ENCODE results near the gene FUT7.

FUT7 gene

DNA sequence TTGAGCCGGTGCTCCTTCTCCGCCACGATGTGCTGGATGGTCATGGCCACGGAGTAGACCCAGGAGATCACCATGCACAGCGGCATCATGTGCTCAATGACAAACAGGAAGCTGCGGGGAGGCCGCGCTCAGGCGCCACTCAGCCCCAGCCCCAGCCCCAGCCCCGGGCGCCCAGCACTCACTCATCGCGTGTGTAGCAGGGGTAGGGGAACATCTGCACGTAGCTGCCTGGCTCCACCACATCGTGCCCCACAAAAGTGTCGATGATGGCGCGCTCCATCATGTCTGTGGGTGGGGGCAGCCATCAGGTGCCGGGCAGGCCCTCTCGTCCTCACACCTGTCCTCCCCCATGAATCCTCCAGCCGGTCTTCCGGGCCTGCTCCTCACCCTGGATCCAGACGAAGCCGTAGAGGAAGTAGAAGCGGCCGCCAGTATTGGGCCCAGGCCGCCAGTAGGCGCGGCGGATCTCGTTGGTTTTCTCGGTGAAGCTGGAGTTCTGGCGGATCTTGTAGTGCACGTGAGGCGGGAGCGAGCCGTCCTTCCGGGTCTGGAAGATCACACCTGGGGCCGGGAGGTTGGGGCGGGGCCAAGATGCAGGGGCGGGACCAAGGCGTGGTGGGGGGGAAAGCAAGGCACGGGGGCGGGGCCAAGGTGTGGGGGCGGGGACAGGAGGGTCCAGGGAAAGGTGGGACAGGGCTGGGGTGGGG, 13.9 kb downstream of the FUT7 start:
- DNase-seq (ENCODE audit: low spot score): no peak

- no peak for DNase-seq (ENCODE audit: low spot score)
Observed at GRCh38 chr9:137017071-137017470, 14.8 kb downstream of the FUT7 start.

DNA sequence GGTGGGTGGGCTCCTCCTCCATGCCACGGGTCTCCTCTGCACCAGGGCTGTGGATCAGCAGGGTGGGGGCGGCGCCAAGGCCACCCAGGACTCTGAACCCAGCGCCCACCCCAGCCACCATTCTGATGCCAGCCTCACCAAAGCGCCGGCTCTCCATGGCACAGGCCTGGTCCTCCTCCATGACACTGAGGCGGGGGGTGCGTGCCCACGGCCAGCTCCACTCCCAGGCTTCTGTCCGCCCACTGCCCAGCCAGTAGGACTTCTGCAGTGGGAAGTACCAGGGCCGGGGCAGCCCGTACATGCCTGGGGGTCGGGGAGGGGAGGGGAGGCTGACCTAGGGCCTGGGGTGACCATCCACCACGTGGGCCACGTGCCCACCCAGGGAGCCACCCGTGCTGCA, 15.5 kb downstream of the FUT7 start:
- no peak for DNase-seq (ENCODE audit: low spot score)

- DNase-seq (ENCODE audit: low spot score): no peak
Observed at GRCh38 chr9:137015976-137016375, 15.9 kb downstream of the FUT7 start.

- no peak for DNase-seq (ENCODE audit: low spot score)
Observed at GRCh38 chr9:137015540-137015930, 16.4 kb downstream of the FUT7 start.

- no peak for DNase-seq (ENCODE audit: low spot score)
Observed at GRCh38 chr9:137014776-137015539, 16.9 kb downstream of the FUT7 start.

DNA sequence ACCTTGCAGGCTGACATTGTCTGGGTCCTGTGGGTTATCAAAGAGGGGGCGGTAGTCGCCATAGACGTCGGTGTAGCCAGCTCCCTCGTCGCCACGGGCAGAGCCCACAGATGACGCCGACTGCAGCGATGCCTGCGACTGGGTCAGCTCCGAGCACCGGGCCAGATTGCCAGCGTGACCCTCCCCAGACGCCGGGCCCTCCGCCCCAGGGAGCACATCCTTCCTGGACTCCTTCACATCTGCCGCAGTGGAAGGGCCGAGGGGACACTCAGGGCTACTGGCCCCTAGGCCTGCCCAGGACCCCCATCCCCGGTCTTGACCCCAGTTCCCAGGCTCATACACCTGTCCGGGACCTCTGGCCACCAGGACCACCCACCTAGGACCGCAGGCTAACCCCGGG, 17.7 kb downstream of the FUT7 start:
- no peak for DNase-seq (ENCODE audit: low spot score)

- DNase-seq (ENCODE audit: low spot score): no peak
Observed at GRCh38 chr9:137013571-137013940, 18.3 kb downstream of the FUT7 start.

DNA sequence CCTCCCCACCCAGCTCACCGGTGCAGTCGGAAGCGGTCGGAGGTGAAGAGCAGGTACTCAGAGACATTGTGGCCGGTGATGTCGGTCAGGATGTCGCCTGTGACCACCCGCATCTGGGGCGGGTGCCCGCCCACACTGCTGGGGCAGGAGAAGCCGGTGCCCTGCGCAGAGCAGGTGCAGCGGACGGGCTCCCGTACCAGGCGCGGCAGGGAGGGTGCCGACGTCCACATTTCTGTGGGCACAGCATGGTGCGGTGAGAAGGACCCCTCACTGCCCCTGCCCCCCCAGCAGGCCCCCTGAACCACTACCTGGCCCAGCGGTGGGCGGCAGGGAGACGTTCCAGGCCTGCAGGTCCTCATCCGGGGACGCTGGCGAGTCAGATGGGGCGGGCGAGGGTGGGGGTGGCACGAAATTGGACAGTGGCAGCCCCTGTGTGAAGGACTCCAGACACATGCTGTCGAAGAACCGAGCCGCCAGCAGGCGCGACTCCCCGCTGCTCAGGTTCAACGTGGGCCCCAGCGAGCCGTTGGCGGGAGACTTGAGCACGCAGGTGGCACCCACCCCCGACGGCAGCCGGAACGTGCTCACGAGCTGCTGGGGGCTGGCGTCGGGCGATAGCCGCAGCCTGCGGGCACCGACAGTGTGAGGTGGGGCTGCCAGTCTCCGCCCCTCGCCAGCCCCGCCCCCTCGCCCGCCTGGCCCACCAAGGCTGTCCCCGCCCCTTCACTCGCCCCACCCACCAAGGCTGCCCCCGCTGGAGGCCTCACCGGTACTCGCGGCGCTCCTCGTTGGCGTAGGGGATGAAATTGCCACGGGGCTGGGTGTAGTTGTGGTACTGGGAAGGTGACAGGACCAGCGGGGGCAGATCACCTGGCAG, 19.0 kb downstream of the FUT7 start:
- DNase-seq (ENCODE audit: low spot score): no peak

GRCh38 chr9:137011907-137012675, 19.8 kb downstream of the FUT7 start:
- DNase-seq (ENCODE audit: low spot score): no peak

DNA sequence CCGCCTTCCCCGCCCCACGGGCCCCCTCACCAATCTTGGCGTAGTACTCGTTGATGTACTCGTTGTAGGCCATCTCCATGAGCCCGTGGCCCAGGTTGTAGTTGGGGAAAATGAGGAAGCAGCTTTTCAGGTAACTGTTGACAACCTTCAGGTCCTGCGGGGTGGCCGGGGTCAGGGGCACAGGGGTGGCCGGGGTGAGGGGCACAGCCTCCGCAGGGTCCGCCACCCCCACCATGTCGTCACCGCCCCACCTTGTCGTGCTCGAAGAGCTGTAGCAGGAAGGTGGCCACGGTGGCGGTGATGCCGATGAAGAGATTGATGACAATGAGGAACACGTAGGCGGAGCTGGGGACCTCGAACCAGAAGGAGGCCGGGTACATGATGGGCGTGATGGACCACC, 20.7 kb downstream of the FUT7 start:
- no peak for DNase-seq (ENCODE audit: low spot score)

- DNase-seq (ENCODE audit: low spot score): no peak
Observed at GRCh38 chr9:137009938-137010732, 21.8 kb downstream of the FUT7 start.

DNA sequence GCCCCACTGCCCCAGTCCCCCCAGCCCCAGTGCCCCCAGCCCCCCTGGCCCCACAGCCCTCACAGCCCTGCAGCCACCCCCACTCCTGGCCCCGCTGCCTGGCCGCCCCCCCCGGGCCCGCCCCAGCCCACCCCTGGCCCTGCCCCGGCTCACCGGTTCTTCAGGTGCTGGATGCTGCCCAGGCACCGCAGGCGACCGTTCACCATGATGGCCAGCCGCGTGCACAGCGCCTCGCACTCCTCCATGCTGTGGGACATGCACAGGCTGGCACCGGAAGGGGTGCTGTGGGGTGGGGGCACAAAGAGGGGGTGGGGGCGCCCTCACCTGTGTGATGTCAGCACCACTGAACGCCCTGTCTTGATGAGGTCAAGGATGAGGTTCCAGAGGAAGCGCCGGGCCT, 22.7 kb downstream of the FUT7 start:
- DNase-seq (ENCODE audit: low spot score): no peak

DNA sequence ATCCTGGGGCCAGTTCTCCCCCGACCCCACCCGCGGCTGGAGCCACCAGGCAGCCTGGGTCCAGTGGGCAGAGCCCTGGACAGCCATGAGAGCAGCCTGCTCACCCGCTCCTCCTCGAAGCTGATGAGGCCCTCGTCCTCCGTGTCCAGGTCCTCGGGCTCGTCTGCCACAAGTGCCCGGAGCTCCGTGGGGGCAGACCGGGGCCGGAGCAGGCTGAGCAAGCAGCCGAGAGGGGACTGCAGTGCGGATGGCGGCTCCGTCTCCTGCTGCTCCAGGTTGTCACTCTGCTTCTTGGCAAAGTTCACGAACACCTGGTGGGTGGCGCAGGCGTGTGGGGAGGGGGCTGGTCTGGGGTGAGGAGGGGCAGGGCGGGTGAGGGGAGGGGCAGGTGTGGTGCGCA, 23.6 kb downstream of the FUT7 start:
- DNase-seq (ENCODE audit: low spot score): no peak

DNA sequence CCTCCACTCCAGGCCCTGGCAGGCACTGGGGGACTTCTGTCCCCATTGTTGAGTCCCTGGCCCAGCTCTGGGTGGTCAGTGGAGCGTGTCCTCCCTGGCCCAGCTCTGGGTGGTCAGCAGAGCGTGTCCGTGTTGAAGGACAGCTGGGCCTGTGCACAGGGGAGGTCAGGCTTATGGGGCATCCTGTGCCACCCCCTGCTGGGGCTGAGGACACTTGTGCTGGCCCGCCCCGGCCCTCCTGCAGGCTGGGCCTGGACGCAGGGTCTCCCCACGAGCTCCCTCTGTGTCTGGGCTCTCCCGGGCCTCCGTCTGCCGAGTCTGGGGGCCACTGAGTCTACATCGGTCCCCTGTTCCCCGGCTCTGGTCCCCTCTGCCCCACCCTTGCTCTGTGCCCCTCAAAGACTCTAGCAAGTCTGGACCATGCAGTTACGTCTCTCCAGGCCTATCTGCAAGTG, 24.0 kb downstream of the FUT7 start:
- no peak for DNase-seq (ENCODE audit: low spot score)

DNA sequence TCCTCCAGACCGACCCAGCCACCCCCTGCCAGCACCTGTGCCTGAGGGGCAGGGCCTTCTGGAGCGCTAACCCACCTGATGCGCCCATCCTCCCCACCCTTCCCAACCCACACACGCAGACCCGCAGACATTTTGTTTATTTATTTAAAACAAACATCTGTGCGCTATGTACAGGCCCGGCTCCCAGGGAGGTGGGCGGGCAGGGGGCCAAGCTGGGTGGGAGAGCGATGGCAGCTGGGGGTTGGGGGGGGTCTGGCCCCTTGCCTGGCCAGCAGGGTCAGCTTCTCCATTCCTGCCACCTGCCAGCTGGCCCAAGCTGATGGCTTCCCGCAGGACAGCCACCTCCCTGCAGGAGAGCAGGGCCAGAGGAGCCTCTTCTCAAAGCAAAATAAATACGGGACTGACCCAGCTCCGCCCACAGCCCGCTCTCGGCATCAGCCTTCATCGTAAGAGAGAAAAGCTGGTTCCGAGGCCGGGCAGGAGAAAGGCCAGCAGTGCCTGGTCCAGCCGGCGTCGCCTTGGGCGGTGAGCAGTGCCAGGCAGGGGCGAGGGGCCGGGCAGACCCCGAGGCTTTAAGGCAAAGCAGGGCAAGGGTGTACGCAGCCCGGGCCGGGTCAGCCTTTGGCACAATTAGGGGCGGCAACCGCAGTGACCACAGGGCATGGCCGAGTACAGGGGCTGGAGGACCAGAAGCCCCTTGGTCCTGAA, 24.6 kb downstream of the FUT7 start:
- no peak for DNase-seq (ENCODE audit: low spot score)

GRCh38 chr9:137006116-137007003, 25.5 kb downstream of the FUT7 start:
- DNase-seq (ENCODE audit: low spot score): no peak

DNA sequence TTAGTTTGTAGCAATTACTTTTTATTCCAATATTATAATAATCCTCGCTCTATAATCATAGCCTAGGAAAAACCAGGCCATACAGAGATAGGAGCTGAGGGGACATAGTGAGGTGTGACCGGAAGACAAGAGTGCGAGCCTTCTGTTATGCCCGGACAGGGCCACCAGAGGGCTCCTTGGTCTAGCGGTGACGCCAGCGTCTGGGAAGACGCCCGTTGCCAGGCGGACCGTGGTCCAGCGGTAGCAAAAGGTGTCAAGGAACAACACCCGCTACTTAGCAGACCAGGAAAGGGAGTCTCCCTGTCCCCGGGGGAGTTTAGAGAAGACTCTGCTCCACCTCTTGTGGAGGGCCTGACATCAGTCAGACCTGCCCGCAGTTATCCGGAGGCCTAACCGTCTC, 27.6 kb downstream of the FUT7 start:
- peak; percentile 15 for DNase-seq (ENCODE audit: low spot score)

DNA sequence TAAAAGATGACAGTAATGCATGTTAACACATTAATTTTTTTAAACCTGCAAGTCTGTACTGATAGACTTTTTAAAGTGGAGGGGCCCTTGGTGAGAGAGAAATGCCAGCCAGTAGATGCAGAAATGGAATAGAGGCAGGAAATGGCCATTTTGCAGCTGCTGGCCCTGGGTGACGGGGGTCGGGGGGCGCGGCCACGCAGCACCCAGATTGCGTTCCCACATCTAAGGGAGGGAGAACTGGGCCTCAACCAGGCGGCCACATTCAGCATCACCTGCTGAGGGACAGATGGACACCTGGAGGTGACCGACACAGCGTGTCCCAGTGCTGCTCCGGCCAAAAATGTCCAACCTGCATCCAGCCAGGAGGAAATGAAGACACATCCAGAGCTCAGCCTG, 29.2 kb downstream of the FUT7 start:
- DNase-seq (ENCODE audit: low spot score): no peak
